Dedifferentiated amniotic fluid mesenchymal stem cell (primary cell): ENCODE results near the gene EZR.
A peak's percentile ranks its signal among the peaks of the same experiment; 100 is the strongest.

Experiments
- DNase-seq: peaks from one replicate; pipeline ENCODE4 v3.0.0-alpha.2; 2016; ENCODE audit errors: extremely low spot score

Gene EZR

GRCh38 chr6:158761746-158762145 lies 57.4 kb downstream of the EZR start:
- no peak for DNase-seq

GRCh38 chr6:158760618-158761250 lies 58.4 kb downstream of the EZR start:
- no peak for DNase-seq

GRCh38 chr6:158759966-158760617 lies 59.1 kb downstream of the EZR start:
- no peak for DNase-seq

- DNase-seq, result no peak
Observed at GRCh38 chr6:158758941-158759479, 60.2 kb downstream of the EZR start.

GRCh38 chr6:158758451-158758860 lies 60.7 kb downstream of the EZR start:
- DNase-seq, result no peak

GRCh38 chr6:158757753-158758090 lies 61.4 kb downstream of the EZR start:
- no peak for DNase-seq

- DNase-seq, result no peak
Observed at GRCh38 chr6:158756977-158757752, 62.0 kb downstream of the EZR start.

- DNase-seq, result no peak
Observed at GRCh38 chr6:158756126-158756525, 63.0 kb downstream of the EZR start.

- no peak for DNase-seq
Observed at GRCh38 chr6:158755636-158756035, 63.5 kb downstream of the EZR start.

- no peak for DNase-seq
Observed at GRCh38 chr6:158754738-158755137, 64.4 kb downstream of the EZR start.

GRCh38 chr6:158753811-158754210 lies 65.4 kb downstream of the EZR start:
- no peak for DNase-seq

- DNase-seq, result no peak
Observed at GRCh38 chr6:158752613-158753012, 66.6 kb downstream of the EZR start.

- DNase-seq, result no peak
Observed at GRCh38 chr6:158751921-158752320, 67.2 kb downstream of the EZR start.

- DNase-seq, result no peak
Observed at GRCh38 chr6:158751224-158751623, 67.9 kb downstream of the EZR start.

GRCh38 chr6:158744986-158745430 lies 74.2 kb downstream of the EZR start:
- DNase-seq, result peak; percentile 26

GRCh38 chr6:158743033-158743651 lies 76.0 kb downstream of the EZR start:
- no peak for DNase-seq

GRCh38 chr6:158739673-158740072 lies 79.5 kb downstream of the EZR start:
- DNase-seq, result no peak

GRCh38 chr6:158737710-158738615 lies 81.2 kb downstream of the EZR start:
- DNase-seq, result no peak

GRCh38 chr6:158737082-158737709 lies 82.0 kb downstream of the EZR start:
- DNase-seq, result no peak

GRCh38 chr6:158735009-158735408 lies 84.2 kb downstream of the EZR start:
- no peak for DNase-seq

GRCh38 chr6:158730541-158730907 lies 88.6 kb downstream of the EZR start:
- DNase-seq, result no peak
